ENCODE data around the gene AGFG1.

AGFG1 gene

DNA sequence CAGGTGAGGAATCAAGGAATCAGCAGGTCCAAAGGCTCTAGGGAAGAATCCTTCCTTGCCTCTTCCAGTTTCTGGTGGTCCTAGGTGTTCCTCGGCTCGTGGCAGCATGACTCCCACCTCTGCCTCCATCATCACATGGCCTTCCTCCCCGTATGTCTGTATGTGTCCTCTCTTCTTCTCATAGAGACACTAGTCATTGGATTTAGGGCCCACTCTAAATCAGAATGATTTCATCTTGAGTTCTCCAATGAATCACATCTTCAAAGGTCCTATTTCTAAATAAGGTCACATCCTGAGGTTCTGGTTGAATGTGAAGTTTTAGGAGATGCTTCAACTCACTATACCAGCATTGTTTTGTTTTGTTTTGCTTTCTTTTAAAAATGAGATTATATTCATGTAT lies 11.1 kb upstream of the AGFG1 start:
- Histone ChIP-seq H3K9me3 (ENCODE audit: control insufficient read depth, low read length) (no peaks in the 10 kb centered on the region), H3K4me3 (ENCODE audit: insufficient read depth, low read depth, low read length, poor library complexity, severe bottlenecking) (no peak overlapping the region), H3K27me3 (replicated peaks; ENCODE audit: control insufficient read depth, insufficient read depth, low read length, poor library complexity, severe bottlenecking) (no peaks in the 10 kb centered on the region), H3K4me1 (ENCODE audit: control insufficient read depth, insufficient read depth, low read length, poor library complexity, severe bottlenecking) (peaks cover 46% of the 10 kb centered on the region), H3K36me3 (ENCODE audit: control insufficient read depth, insufficient read depth, low read length) (no peaks in the 10 kb centered on the region), H3K27ac (ENCODE audit: insufficient read depth, low read length, poor library complexity, severe bottlenecking) (no peak overlapping the region)
- DNase-seq = no peak

DNA sequence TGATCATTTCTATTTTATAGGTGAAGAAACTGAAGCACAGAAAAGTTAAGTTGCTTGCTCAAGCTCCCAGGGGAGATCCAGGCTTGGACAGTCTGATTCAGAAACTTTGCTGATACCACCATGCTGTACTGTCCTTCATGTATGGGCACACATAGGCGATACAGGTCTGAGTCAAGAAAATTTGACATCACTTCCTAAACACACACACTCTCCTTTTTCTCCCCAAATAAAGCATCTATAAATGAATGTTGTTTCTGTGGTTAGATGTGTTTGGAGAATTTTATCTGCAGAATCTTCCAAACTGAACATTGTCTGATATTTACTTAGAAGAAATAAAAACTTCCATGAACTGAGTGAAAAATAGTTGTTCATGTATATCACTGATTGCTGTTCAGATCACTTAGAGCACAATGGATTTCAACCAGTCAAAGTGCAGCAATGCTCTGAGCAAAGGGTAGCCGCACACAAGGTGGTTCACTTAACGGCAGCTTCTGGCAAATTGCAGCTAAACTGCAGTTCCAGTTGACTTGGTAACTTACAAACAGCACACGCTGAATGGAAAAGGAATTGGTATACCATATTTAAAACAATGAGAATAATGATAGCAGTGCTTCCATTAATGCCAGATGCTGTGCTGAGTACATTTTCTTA lies 10.0 kb upstream of the AGFG1 start:
- H3K36me3 ChIP-seq (ENCODE audit: control insufficient read depth, insufficient read depth, low read length) = no peaks in the 10 kb centered on the region
- H3K27ac ChIP-seq (ENCODE audit: insufficient read depth, low read length, poor library complexity, severe bottlenecking) = no peak overlapping the region
- no peak overlapping the region for H3K4me3 ChIP-seq (ENCODE audit: insufficient read depth, low read depth, low read length, poor library complexity, severe bottlenecking)
- DNase-seq = no peak
- no peaks in the 10 kb centered on the region for H3K9me3 ChIP-seq (ENCODE audit: control insufficient read depth, low read length)
- H3K4me1 ChIP-seq (ENCODE audit: control insufficient read depth, insufficient read depth, low read length, poor library complexity, severe bottlenecking) = peaks cover 46% of the 10 kb centered on the region
- H3K27me3 ChIP-seq (replicated peaks; ENCODE audit: control insufficient read depth, insufficient read depth, low read length, poor library complexity, severe bottlenecking) = no peaks in the 10 kb centered on the region

DNA sequence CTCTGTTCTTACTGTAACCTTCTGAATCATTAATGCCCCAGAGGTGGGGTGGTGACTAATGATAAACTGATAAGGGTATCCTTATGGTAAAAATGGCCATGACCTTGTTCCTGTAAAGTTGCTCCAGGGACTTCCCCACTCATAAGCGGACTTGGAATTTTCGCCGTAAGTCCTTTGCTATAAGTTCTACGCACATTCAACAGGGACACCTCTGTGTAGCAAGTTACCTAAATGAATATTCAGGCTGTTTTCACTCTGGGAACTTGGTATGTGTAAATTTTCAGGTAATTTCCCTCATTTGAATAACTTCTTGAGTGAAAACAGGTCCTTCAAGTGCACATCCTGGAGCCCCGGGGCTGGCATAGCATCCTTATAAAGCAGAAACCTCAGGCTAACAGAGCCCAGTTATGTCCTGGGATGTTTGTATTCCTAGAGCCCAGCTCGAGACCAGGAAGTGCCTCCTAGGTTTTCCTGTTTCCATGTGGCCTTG lies 9.4 kb upstream of the AGFG1 start:
- Histone ChIP-seq H3K4me1 (ENCODE audit: control insufficient read depth, insufficient read depth, low read length, poor library complexity, severe bottlenecking) (peaks cover 46% of the 10 kb centered on the region), H3K27me3 (replicated peaks; ENCODE audit: control insufficient read depth, insufficient read depth, low read length, poor library complexity, severe bottlenecking) (no peaks in the 10 kb centered on the region), H3K27ac (ENCODE audit: insufficient read depth, low read length, poor library complexity, severe bottlenecking) (no peak overlapping the region), H3K36me3 (ENCODE audit: control insufficient read depth, insufficient read depth, low read length) (no peaks in the 10 kb centered on the region), H3K4me3 (ENCODE audit: insufficient read depth, low read depth, low read length, poor library complexity, severe bottlenecking) (no peak overlapping the region), H3K9me3 (ENCODE audit: control insufficient read depth, low read length) (no peaks in the 10 kb centered on the region)
- DNase-seq = no peak

DNA sequence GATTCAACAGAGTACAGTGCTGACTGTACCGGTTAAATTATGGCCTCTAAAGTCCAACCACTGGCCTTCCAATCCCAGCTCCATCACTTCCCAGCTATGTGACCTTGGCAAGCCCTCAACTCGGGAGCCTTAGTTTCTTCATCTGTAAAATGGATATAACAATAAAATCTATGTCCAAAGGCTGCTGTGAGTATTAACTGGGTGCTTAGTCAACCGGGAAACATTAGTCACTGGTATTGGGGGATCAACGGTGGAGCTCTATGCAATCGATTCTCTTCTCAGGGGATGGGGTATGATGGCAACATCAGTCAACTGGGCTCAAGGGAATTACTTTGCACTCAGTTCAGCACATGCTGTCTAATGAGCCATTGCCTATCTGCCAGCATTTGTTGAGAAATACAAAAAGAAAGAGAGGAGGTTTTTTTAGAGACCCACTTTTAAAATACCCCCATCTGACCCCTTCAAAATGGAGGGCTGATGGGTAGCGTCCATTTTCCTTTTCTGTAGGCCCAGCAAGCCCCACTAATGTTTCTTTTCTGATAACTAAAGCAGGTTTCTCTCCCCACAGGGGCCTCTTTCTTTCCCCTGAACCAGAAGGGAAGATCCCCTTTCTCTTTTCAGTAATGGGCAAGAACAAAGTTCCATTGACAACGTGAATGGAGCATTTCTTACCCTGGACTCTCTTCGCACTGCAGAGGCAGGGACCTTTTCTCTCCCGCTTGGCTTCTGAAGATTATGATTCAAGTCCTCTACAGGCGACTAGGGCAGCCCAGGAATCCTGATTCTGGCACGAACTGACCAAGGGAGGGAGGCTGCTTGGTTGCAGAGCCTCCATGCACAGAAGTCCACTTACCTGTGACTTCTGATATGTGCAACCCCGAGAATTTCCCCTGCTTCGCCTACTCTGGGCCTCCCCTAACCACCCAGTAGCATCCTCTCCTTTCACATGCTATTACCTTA lies 8.7 kb upstream of the AGFG1 start:
- H3K4me3 ChIP-seq (ENCODE audit: insufficient read depth, low read depth, low read length, poor library complexity, severe bottlenecking) = no peak overlapping the region
- DNase-seq = no peak
- no peaks in the 10 kb centered on the region for H3K9me3 ChIP-seq (ENCODE audit: control insufficient read depth, low read length)
- H3K27ac ChIP-seq (ENCODE audit: insufficient read depth, low read length, poor library complexity, severe bottlenecking) = no peak overlapping the region
- H3K36me3 ChIP-seq (ENCODE audit: control insufficient read depth, insufficient read depth, low read length) = no peaks in the 10 kb centered on the region
- H3K27me3 ChIP-seq (replicated peaks; ENCODE audit: control insufficient read depth, insufficient read depth, low read length, poor library complexity, severe bottlenecking) = no peaks in the 10 kb centered on the region
- H3K4me1 ChIP-seq (ENCODE audit: control insufficient read depth, insufficient read depth, low read length, poor library complexity, severe bottlenecking) = peaks cover 46% of the 10 kb centered on the region

DNA sequence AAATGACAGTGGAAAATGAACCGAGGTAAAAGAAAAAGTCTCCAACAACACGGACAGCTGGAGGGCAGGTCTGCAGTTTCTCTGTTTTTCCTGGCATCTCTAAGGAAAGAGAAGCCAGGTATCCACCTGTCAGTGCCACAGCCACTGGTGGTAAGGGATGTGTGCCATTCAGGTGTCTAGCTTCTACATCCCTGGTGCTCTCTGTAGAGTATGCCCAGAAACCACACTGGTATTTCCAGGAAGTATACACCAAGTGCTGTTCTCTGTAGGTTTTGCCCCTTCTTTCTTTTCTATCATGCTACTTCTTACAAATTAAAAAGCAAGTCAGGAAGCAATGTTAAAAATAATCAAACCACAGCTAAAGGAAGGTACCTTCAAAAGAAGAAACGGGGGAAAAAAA lies 7.6 kb upstream of the AGFG1 start:
- H3K27me3 ChIP-seq (replicated peaks; ENCODE audit: control insufficient read depth, insufficient read depth, low read length, poor library complexity, severe bottlenecking) = no peaks in the 10 kb centered on the region
- H3K27ac ChIP-seq (ENCODE audit: insufficient read depth, low read length, poor library complexity, severe bottlenecking) = no peak overlapping the region
- H3K36me3 ChIP-seq (ENCODE audit: control insufficient read depth, insufficient read depth, low read length) = no peaks in the 10 kb centered on the region
- peaks cover 46% of the 10 kb centered on the region for H3K4me1 ChIP-seq (ENCODE audit: control insufficient read depth, insufficient read depth, low read length, poor library complexity, severe bottlenecking)
- DNase-seq = no peak
- no peak overlapping the region for H3K4me3 ChIP-seq (ENCODE audit: insufficient read depth, low read depth, low read length, poor library complexity, severe bottlenecking)
- H3K9me3 ChIP-seq (ENCODE audit: control insufficient read depth, low read length) = no peaks in the 10 kb centered on the region

DNA sequence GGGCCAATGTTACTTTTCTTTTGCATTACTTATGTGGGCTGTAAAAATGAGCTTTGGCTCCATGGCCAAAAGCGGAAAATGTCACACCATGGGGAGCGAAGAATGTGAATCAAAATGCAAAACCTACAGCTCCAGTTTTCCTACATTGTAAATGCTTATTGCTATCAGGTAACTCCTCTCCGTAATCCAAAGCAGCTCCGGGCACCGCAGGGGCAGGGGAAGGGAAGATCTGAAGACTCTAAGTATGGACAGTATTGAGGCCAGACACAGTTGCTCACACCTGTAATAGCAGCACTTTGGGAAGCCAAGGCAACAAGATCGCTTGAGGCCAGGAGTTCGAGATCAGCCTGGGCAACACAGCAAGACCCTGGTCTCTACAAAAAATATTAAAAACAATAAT lies 7.1 kb upstream of the AGFG1 start:
- no peak for DNase-seq
- Histone ChIP-seq H3K4me3 (ENCODE audit: insufficient read depth, low read depth, low read length, poor library complexity, severe bottlenecking) (no peak overlapping the region), H3K9me3 (ENCODE audit: control insufficient read depth, low read length) (no peaks in the 10 kb centered on the region), H3K4me1 (ENCODE audit: control insufficient read depth, insufficient read depth, low read length, poor library complexity, severe bottlenecking) (peaks cover 42% of the 10 kb centered on the region), H3K27me3 (replicated peaks; ENCODE audit: control insufficient read depth, insufficient read depth, low read length, poor library complexity, severe bottlenecking) (no peaks in the 10 kb centered on the region), H3K27ac (ENCODE audit: insufficient read depth, low read length, poor library complexity, severe bottlenecking) (no peak overlapping the region), H3K36me3 (ENCODE audit: control insufficient read depth, insufficient read depth, low read length) (no peaks in the 10 kb centered on the region)

DNA sequence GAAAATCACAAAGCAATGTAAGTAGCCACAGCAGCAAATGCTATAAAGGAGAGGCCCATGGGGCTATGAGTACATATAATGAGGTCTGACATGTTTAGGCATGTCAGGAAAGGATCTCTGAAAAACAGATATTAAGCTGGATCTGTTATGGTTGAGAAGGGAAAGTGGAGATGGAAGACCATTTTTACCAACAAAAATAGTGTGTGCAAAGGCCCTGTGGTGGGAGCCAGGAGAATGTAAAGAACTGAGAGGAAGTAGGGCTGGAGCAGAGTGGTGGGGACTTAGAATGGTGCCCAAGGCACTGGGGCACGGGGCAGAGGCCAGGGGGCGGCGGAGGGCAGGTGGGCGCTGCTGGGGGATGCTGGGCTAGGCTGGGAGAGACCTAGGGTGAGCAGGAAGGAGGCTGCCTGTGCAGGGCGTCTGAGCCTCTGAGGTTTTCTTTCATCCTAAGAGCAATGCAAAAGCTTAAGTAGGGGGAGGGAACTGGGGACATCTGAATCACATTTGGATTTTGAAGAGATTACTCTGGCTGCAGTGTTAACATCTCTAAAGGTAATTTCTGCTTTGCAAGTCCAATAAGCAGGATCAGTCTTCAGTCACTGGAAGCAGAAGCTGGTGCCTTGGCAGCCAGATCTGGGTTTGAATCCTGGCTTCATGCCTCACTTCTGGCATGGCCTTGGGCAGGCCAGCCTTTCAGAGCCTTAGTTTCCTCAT lies 4.9 kb upstream of the AGFG1 start:
- DNase-seq = no peak
- H3K4me3 ChIP-seq (ENCODE audit: insufficient read depth, low read depth, low read length, poor library complexity, severe bottlenecking) = no peak overlapping the region
- H3K4me1 ChIP-seq (ENCODE audit: control insufficient read depth, insufficient read depth, low read length, poor library complexity, severe bottlenecking) = peaks cover 29% of the 10 kb centered on the region

DNA sequence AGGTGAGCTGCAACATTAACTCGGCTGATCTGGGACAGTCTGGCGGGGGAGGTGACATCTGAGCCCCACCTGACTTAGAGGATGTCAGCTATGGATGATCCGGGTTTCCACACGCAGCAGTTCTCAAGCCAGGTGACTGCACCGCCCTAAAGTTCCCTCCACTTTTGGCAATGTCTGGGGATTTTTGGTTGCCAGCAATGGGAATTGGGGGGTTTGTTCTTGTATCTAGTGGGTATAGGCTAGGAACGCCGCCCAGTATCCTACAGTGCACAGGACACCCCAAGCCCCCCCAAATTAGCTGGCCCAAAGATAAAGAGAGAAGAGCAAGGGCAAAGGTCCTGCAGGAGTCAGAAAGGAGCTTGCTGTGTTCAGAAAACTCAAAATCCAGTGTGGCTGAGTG lies 544 bp upstream of the AGFG1 start:
- H3K4me3 ChIP-seq (ENCODE audit: insufficient read depth, low read depth, low read length, poor library complexity, severe bottlenecking) = peak overlapping the region; percentile 77
- H3K4me1 ChIP-seq (ENCODE audit: control insufficient read depth, insufficient read depth, low read length, poor library complexity, severe bottlenecking) = peaks cover 22% of the 10 kb centered on the region
- H3K27me3 ChIP-seq (replicated peaks; ENCODE audit: control insufficient read depth, insufficient read depth, low read length, poor library complexity, severe bottlenecking) = no peaks in the 10 kb centered on the region
- no peak for DNase-seq
- no peaks in the 10 kb centered on the region for H3K9me3 ChIP-seq (ENCODE audit: control insufficient read depth, low read length)
- no peak overlapping the region for H3K27ac ChIP-seq (ENCODE audit: insufficient read depth, low read length, poor library complexity, severe bottlenecking)
- no peaks in the 10 kb centered on the region for H3K36me3 ChIP-seq (ENCODE audit: control insufficient read depth, insufficient read depth, low read length)

More for the DNA sequence above, 4.9 kb upstream of the AGFG1 start:
- Histone ChIP-seq H3K36me3 (ENCODE audit: control insufficient read depth, insufficient read depth, low read length) (no peaks in the 10 kb centered on the region), H3K27ac (ENCODE audit: insufficient read depth, low read length, poor library complexity, severe bottlenecking) (no peak overlapping the region), H3K9me3 (ENCODE audit: control insufficient read depth, low read length) (no peaks in the 10 kb centered on the region), H3K27me3 (replicated peaks; ENCODE audit: control insufficient read depth, insufficient read depth, low read length, poor library complexity, severe bottlenecking) (no peaks in the 10 kb centered on the region)

DNA sequence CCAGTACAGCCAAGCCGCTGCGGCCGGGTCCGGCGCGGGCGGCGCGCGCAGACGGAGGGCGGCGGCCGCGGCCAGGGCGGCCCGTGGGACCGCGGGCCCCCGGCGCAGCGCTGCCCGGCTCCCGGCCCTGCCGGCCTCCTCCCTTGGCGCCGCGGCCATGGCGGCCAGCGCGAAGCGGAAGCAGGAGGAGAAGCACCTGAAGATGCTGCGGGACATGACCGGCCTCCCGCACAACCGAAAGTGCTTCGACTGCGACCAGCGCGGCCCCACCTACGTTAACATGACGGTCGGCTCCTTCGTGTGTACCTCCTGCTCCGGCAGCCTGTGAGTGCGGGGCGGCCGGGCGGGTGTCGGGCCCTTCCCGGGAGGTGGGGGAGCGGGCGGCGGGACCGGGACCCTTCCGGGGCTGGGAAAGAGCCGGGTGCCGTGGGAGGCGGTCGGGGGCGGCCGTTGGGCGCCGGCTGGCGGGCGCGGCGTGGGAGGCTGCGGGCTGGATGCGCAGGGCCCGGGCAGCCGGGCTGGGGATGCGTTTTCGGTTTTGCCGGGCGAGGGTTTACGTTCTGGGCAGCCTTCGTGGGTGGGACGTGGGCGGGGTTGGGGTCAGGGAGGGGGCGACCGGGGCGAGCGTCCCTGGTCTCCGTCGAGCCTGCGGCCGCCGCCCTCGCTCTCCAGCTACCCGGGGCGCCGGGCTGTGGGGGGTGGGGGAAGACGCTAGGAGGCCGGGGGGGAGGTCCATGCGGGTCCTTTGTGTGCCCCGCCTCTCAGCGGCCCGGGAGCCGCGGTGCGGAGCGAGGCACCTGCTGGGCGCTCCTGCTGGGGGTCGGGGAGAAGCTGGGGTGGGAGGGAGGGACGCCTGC lies 537 bp downstream of the AGFG1 start:
- H3K4me1 ChIP-seq (ENCODE audit: control insufficient read depth, insufficient read depth, low read length, poor library complexity, severe bottlenecking) = peaks cover 22% of the 10 kb centered on the region
- H3K4me3 ChIP-seq (ENCODE audit: insufficient read depth, low read depth, low read length, poor library complexity, severe bottlenecking) = peak overlapping the region; percentile 77
- H3K36me3 ChIP-seq (ENCODE audit: control insufficient read depth, insufficient read depth, low read length) = no peaks in the 10 kb centered on the region
- peak; percentile 8 to 34 (median 27) for DNase-seq
- peak overlapping the region; percentile 72 for H3K27ac ChIP-seq (ENCODE audit: insufficient read depth, low read length, poor library complexity, severe bottlenecking)
- no peaks in the 10 kb centered on the region for H3K27me3 ChIP-seq (replicated peaks; ENCODE audit: control insufficient read depth, insufficient read depth, low read length, poor library complexity, severe bottlenecking)
- no peaks in the 10 kb centered on the region for H3K9me3 ChIP-seq (ENCODE audit: control insufficient read depth, low read length)

Data from effector memory CD4-positive, alpha-beta T cell (primary cell).